GM12873 (cell line): ENCODE data around the gene SLC44A4.

Source experiments
- CTCF ChIP-seq: IDR thresholded peaks from 2 replicates; pipeline ENCODE4 v1.5.1; 2012; ENCODE audit warnings: low read depth, mild to moderate bottlenecking, moderate library complexity, low read length, control low read depth; ENCODE audit not compliant: insufficient read depth; ENCODE audit errors: missing control alignments

The SLC44A4 gene

GRCh38 chr6:31851485-31851832, 27.3 kb downstream of the SLC44A4 start:
- TF ChIP-seq CTCF, result no peak

DNA sequence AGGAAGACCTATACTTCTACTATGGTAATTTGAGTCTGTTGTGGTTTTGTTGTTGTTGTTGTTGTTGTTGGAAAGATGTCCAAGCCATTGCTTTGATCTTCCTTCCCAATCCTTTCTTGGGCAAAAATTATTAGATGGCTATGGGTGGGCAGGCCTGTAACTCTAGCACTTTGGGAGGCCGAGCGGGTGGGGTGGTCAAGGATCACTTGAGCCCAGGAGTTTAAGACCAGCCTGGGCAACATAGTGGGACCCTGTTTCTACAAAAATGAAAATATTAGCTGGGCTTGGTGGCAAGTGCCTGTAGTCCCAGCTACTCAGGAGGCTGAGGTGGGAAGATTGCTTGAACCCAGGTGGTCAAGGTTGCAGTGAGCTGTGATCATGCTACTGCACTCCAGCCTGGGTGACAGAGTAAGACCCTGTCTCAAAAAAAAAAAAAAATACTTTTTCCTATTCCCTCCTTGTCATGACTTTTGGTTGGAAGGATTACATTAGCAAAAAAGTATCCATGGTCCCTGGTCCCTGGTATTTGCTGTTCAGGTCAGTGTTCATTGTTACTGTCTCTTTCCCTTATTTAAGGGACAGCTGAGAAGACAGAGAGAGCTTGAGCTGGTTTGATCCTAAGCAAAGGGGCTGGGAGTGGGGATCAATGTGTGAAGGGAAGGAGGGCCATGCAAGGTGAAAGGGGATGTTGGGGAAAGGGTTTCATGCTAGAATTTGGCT, 27.9 kb downstream of the SLC44A4 start:
- no peak for TF ChIP-seq CTCF

- no peak for TF ChIP-seq CTCF
Observed at GRCh38 chr6:31847276-31847978, 31.4 kb downstream of the SLC44A4 start.

- TF ChIP-seq CTCF, result no peak
Observed at GRCh38 chr6:31844507-31844906, 34.3 kb downstream of the SLC44A4 start.

GRCh38 chr6:31842053-31842452, 36.7 kb downstream of the SLC44A4 start:
- TF ChIP-seq CTCF, result no peak

DNA sequence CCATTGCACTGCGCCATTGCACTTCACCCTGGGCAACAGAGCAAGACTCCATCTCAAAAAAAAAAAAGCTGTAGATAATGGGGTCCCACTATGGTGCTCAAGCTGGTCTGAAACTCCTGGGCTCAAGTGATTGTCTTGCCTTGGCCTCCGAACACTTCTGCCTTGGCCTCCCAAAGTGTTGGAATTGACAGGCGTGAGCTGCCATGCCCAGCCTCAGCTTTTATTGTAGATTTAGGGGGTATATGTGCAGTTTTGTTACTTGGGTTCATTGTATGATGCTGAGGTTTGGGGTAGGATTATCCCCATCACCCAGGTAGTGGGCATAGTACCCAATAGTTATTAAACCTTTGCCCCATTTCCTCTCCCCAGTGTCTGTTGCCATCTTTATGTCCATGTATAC, 39.8 kb downstream of the SLC44A4 start:
- no peak for TF ChIP-seq CTCF

DNA sequence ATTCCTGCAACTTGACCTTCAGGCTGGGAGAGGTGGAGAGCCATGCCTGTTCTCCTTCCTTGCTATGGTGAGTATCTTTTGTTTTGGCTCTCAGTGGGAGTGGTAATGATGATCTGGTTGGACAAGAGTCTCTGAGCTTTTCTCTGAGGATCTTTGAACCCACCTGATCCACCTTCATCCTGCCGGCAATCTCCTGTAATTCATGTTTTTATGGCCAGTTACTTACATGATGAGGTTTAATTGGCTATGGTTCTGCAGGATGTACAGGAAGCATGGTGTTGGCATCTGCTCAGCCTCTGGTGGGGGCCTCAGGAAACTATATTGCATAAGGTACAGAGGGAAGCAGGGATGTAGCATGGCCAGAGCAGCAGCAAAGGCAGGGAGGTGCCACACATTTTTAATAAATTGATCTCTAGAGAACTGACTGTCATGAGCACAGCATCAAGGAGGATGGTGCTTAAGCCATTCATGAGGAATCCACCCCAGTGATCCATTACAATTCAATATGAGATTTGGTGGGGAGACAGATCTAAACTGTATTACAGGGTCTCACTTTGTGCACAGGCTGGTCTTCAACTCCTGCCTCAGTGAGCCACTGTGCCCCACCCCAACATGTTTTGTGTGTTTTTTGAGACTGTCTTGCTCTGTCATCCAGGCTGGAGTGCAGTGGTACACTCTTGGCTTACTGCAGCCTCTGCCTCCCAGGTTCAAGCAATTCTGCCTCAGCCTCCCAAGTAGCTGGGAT, 41.3 kb downstream of the SLC44A4 start:
- no peak for TF ChIP-seq CTCF
